GM10248 (cell line): ENCODE measurements around the gene IL1RAPL2.

Source experiments
- CTCF ChIA-PET: fragments of 300-600 bp; sonication (Branson Sonifier 250); formaldehyde crosslinking; extraction: SDS; loops from one replicate; lab custom pipeline; 2021; ENCODE audit warnings: antibody characterized with exemption; lab: Yijun Ruan, JAX
- POLR2A ChIA-PET: fragments of 350-650 bp; sonication (Branson Sonifier 250); formaldehyde crosslinking; extraction: SDS; loops from one replicate; lab custom pipeline; 2020; ENCODE audit warnings: antibody characterized with exemption; lab: Yijun Ruan, JAX
- DNase-seq: peaks from one replicate; pipeline ENCODE4 v3.0.0; 2012; ENCODE audit errors: extremely low spot score
- CTCF ChIP-seq: IDR thresholded peaks from 2 replicates; pipeline ENCODE4 v1.5.1; 2012; ENCODE audit warnings: mild to moderate bottlenecking, low read depth; ENCODE audit errors: extremely low read depth, missing control alignments, control extremely low read depth

IL1RAPL2 gene

DNA sequence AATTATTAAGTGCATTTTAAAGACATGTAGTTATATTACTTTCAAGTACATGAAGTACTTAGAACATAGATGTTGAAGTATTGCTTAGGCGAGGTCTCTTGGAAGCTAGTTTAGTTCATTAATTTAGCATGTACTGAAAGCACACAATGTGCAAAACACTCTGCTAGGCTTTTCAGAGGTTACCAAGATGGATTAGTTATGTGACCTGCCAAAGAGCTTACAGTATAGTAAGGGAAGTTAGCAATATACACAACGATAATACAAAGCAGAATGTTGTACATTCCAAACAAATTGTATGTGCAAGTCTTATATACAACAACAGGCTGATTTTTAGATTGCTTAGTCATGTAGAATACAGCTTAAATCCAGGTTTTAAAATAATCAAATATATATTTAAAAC is 1137.9 kb downstream of the IL1RAPL2 start:
- no peak for TF ChIP-seq CTCF
- DNase-seq, result no peak
- ChIA-PET CTCF (no interaction called here), POLR2A (no interaction called here)

GRCh38 chrX:105706041-105706440 is 1140.0 kb downstream of the IL1RAPL2 start:
- TF ChIP-seq CTCF, result no peak
- ChIA-PET CTCF (no interaction called here), POLR2A (no interaction called here)
- no peak for DNase-seq

- TF ChIP-seq CTCF, result no peak
- ChIA-PET CTCF (no interaction called here), POLR2A (no interaction called here)
- DNase-seq, result no peak
Observed at GRCh38 chrX:105711805-105712204, 1145.8 kb downstream of the IL1RAPL2 start.

- ChIA-PET POLR2A (no interaction called here), CTCF (no interaction called here)
- DNase-seq, result no peak
- no peak for TF ChIP-seq CTCF
Observed at GRCh38 chrX:105715746-105716145, 1149.7 kb downstream of the IL1RAPL2 start.

- ChIA-PET CTCF (no interaction called here), POLR2A (no interaction called here)
- no peak for TF ChIP-seq CTCF
- DNase-seq, result no peak
Observed at GRCh38 chrX:105723966-105724735, 1158.2 kb downstream of the IL1RAPL2 start.

GRCh38 chrX:105725228-105725627 is 1159.2 kb downstream of the IL1RAPL2 start:
- no peak for TF ChIP-seq CTCF
- POLR2A ChIA-PET, result no interaction called here
- CTCF ChIA-PET, result no interaction called here
- DNase-seq, result no peak
